SJSA1 (cell line): Measurements from ENCODE around the gene VSIG4. TPM values are rescaled to one million over a fixed set of nuclear protein-coding genes. Genes with fewer than 3 reads are reported as not detected.
"Not testable (repeated sequence)": the region's sequence is repeated elsewhere in the genome, so short reads cannot be mapped to it uniquely, and the experiment has no call there.

Source experiments
- DNase-seq, 2 experiments: peaks; one replicate each; pipeline ENCODE4 v3.0.0-alpha.2; 2015 to 2020; ENCODE audit warnings: low spot score in 2 of 2, low read depth in 1 of 2
- H3K27ac ChIP-seq: fragments of 250-450 bp; sonication (Bioruptor Pico); 2 replicates; pipeline ENCODE4 v1.5.1; 2020; ENCODE audit warnings: mild to moderate bottlenecking, moderate library complexity
- H3K27me3 ChIP-seq: fragments of 250-450 bp; sonication (Bioruptor Pico); replicated peaks from 2 replicates; pipeline ENCODE4 v1.5.1; 2020; ENCODE audit warnings: mild to moderate bottlenecking, moderate library complexity
- H3K36me3 ChIP-seq: fragments of 250-450 bp; sonication (Bioruptor Pico); 2 replicates; pipeline ENCODE4 v1.5.1; 2020; ENCODE audit warnings: mild to moderate bottlenecking
- H3K4me1 ChIP-seq: fragments of 250-450 bp; sonication (Bioruptor Pico); replicated peaks from 2 replicates; pipeline ENCODE4 v1.6.1; 2021; ENCODE audit warnings: mild to moderate bottlenecking
- H3K4me3 ChIP-seq: fragments of 250-450 bp; sonication (Bioruptor Pico); 2 replicates; pipeline ENCODE4 v1.5.1; 2020; ENCODE audit warnings: mild to moderate bottlenecking
- H3K9me3 ChIP-seq: fragments of 250-450 bp; sonication (Bioruptor Pico); replicated peaks from 2 replicates; pipeline ENCODE4 v1.5.1; 2020; ENCODE audit warnings: mild to moderate bottlenecking
- total RNA-seq: library from RNA; depleted of rRNA; stranded (reverse); fragments of >200 nt; shearing (Covaris generic); gene quantifications from 2 replicates; pipeline ENCODE4 v1.2.3, GENCODE V29; 2014; rRNA removed

Gene VSIG4, protein sequence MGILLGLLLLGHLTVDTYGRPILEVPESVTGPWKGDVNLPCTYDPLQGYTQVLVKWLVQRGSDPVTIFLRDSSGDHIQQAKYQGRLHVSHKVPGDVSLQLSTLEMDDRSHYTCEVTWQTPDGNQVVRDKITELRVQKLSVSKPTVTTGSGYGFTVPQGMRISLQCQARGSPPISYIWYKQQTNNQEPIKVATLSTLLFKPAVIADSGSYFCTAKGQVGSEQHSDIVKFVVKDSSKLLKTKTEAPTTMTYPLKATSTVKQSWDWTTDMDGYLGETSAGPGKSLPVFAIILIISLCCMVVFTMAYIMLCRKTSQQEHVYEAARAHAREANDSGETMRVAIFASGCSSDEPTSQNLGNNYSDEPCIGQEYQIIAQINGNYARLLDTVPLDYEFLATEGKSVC
- not detected in 2 replicates for total RNA-seq

- Histone ChIP-seq H3K9me3 (no peaks in the 10 kb centered on the region), H3K27ac (no peak within 1 kb of the TSS), H3K4me1 (no peaks in the 10 kb centered on the region), H3K4me3 (no peak within 1 kb of the TSS), H3K27me3 (no peaks in the 10 kb centered on the region), H3K36me3 (no peaks in the 10 kb centered on the region)
- DNase-seq: no peak
Observed at GRCh38 chrX:66039944-66040343, at the start of gene VSIG4. Gene VSIG4, minus strand, starts transcription at chrX:66040080. Its CDS starts 82 bp downstream, at chrX:66039998.

GRCh38 chrX:66076801-66077200 is 36.9 kb upstream of the VSIG4 start:
- H3K4me1 ChIP-seq: no peaks in the 10 kb centered on the region
- no peaks in the 10 kb centered on the region for H3K36me3 ChIP-seq
- no peaks in the 10 kb centered on the region for H3K27me3 ChIP-seq
- H3K27ac ChIP-seq: no peak overlapping the region
- DNase-seq: no peak
- H3K9me3 ChIP-seq: no peaks in the 10 kb centered on the region
- H3K4me3 ChIP-seq: no peak overlapping the region

DNA sequence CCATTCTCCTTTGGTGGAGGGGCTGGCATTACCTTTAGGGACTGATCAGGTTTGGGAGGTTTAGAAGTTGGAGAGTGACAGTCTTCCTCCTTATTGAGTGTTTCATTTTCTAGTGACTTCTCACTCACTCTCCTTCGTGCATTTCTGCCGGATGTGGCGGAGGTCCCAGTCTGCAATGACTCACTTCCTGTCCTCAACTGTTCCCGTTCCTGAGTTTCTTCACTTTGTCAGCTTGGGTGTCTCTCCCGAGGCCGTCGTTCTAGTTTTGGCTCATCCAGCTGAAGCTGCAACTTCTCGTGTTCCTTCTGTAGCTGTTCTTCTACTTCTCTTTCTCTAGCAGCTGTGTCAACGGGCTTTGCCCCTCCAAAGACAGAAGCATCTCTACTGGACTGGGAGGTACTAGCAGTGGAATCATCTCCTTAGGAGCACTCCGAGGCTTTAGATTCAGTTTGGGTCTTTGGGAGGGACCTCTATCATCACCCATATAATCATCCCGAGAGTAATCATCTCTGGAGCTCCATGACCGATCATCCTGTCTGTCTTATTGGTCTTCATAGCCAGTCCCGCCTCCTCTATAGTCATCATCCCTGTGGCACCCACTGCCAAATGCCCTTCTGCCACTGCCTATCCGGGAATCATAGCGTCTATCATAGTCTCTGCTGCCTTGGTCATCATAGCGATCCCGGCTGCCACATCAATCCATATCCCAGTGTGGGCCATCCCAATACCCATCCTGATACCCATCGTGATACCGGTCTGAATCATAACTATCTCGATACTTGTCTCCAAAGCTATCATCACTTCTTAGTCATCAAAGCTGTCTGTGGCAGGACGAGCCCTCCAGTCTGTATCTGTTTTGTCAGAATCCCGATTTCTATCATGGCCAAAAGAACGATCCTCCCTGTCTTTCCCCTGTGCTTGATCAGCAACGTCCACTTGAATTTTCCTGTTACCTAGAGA is 35.3 kb upstream of the VSIG4 start:
- Histone ChIP-seq H3K4me1 (no peaks in the 10 kb centered on the region), H3K4me3 (no peak overlapping the region), H3K27ac (no peak overlapping the region), H3K27me3 (no peaks in the 10 kb centered on the region), H3K9me3 (no peaks in the 10 kb centered on the region), H3K36me3 (no peaks in the 10 kb centered on the region)
- DNase-seq: peak in 1 of 2 experiments; percentile 1

DNA sequence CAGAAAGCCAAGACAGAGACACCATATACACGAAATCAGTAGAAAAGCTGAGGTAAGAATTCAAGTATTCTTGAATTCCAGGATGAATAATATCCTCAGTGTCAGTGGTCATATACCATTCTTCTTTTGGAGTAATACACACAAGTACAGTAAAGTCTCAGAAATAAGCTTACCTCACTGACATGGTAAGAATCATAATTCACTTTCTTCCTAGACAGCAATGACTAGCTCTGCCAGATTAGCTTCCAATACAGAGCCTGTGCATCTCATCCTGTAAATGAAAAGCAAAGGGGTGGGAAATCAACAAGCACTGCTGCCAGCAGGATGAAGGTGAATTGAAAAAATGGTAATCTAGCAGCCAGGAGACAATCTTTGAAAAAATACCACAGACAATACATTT is 31.2 kb upstream of the VSIG4 start:
- no peaks in the 10 kb centered on the region for H3K36me3 ChIP-seq
- no peaks in the 10 kb centered on the region for H3K27me3 ChIP-seq
- no peaks in the 10 kb centered on the region for H3K9me3 ChIP-seq
- no peaks in the 10 kb centered on the region for H3K4me1 ChIP-seq
- H3K4me3 ChIP-seq: no peak overlapping the region
- no peak overlapping the region for H3K27ac ChIP-seq
- no peak for DNase-seq

GRCh38 chrX:66064261-66064660 is 24.4 kb upstream of the VSIG4 start:
- Histone ChIP-seq H3K36me3 (no peaks in the 10 kb centered on the region), H3K27ac (no peak overlapping the region), H3K9me3 (no peaks in the 10 kb centered on the region), H3K4me3 (no peak overlapping the region), H3K4me1 (no peaks in the 10 kb centered on the region), H3K27me3 (no peaks in the 10 kb centered on the region)
- DNase-seq: no peak

DNA sequence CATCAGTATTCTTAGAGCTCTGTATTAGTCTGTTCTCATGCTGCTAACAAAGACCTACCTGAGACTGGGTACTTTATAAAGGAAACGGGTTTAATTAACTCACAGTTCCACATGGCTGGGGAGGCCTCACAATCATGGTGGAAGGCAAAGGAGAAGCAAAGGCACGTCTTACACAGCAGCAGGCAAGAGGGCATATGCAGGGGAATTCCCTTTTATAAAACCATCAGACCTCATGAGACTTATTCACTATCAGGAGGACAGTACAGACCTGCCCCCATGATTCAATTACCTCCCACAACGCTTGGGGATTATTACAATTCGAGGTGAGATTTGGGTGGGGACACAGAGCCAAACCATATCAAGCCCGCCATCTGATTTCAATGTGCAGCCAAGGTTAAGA is 17.1 kb upstream of the VSIG4 start:
- H3K4me1 ChIP-seq, H3K4me3 ChIP-seq, H3K9me3 ChIP-seq, H3K27ac ChIP-seq, H3K36me3 ChIP-seq, H3K27me3 ChIP-seq, DNase-seq: not testable (repeated sequence)

DNA sequence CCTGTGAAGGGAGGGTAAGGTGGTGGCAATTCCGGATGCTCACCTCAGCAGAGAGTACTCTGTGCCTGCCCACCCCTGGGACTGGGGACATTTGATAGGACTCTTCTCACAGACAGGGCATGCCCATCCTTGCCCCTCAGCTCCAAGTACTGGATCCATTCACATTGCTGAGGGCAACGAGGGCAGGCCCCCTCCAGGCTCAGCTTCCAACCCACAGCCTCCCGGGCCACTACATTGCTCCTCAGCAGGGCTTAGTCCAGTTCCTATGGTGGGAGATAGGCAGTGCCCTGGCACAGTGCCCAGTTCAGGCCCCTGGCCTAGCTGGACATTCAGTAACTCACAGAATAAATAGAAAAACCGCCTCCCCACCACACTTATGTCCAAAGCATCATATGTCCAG is 15.1 kb upstream of the VSIG4 start:
- Histone ChIP-seq H3K4me1 (no peaks in the 10 kb centered on the region), H3K4me3 (no peak overlapping the region), H3K36me3 (no peaks in the 10 kb centered on the region), H3K27me3 (no peaks in the 10 kb centered on the region), H3K9me3 (no peaks in the 10 kb centered on the region), H3K27ac (no peak overlapping the region)
- DNase-seq: no peak

DNA sequence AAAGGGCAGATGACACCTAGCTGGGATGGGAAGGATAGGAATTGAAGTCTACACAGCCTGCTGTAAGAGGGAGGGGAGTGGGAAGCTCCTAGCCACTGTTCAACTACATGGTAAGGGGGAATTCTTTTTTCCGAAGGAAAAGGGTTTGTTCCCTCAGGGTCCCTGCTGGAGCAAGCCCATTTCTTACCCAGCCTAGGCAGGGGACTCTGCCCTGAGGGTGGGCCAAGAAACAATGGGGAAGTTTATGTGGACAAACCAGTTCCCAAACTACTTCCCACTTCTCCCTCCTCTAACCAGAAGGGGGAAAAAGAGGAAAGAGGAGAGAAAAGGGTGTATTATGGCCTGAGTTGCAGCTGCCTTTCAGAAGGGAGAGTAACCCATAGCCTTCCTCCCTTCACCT is 13.5 kb upstream of the VSIG4 start:
- H3K36me3 ChIP-seq: no peaks in the 10 kb centered on the region
- H3K27me3 ChIP-seq: no peaks in the 10 kb centered on the region
- H3K9me3 ChIP-seq: no peaks in the 10 kb centered on the region
- no peak for DNase-seq
- no peak overlapping the region for H3K27ac ChIP-seq
- no peaks in the 10 kb centered on the region for H3K4me1 ChIP-seq
- no peak overlapping the region for H3K4me3 ChIP-seq

- H3K36me3 ChIP-seq: no peaks in the 10 kb centered on the region
- H3K27ac ChIP-seq: no peak overlapping the region
- no peaks in the 10 kb centered on the region for H3K9me3 ChIP-seq
- H3K27me3 ChIP-seq: no peaks in the 10 kb centered on the region
- DNase-seq: no peak
- H3K4me3 ChIP-seq: no peak overlapping the region
- H3K4me1 ChIP-seq: no peaks in the 10 kb centered on the region
Observed at GRCh38 chrX:66051980-66052379, 12.1 kb upstream of the VSIG4 start.

DNA sequence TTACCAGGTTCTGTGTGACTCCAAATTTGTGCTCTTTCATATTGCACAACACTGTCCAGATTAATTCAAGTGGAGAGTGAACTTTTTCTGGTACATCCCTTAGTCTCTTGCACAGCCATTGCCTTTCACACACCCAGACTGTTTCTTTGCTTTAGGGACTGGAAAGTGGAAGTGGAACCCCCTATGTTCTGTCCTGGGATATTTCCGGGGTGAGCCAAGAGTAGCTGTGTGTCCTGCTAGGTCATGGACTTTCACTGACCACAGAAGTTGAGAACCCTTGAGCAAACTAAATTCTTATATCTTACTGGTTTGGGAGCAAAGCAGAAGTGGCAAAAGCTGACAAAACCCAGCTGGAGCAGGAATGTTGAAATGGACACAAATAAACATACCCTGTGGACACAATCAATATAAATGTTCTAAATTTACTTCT is 10.3 kb upstream of the VSIG4 start:
- Histone ChIP-seq H3K36me3 (no peaks in the 10 kb centered on the region), H3K9me3 (no peaks in the 10 kb centered on the region), H3K4me3 (no peak overlapping the region), H3K27ac (no peak overlapping the region), H3K4me1 (no peaks in the 10 kb centered on the region), H3K27me3 (no peaks in the 10 kb centered on the region)
- no peak for DNase-seq

GRCh38 chrX:66049056-66049455 is 9.2 kb upstream of the VSIG4 start:
- Histone ChIP-seq H3K27ac (no peak overlapping the region), H3K9me3 (no peaks in the 10 kb centered on the region)

DNA sequence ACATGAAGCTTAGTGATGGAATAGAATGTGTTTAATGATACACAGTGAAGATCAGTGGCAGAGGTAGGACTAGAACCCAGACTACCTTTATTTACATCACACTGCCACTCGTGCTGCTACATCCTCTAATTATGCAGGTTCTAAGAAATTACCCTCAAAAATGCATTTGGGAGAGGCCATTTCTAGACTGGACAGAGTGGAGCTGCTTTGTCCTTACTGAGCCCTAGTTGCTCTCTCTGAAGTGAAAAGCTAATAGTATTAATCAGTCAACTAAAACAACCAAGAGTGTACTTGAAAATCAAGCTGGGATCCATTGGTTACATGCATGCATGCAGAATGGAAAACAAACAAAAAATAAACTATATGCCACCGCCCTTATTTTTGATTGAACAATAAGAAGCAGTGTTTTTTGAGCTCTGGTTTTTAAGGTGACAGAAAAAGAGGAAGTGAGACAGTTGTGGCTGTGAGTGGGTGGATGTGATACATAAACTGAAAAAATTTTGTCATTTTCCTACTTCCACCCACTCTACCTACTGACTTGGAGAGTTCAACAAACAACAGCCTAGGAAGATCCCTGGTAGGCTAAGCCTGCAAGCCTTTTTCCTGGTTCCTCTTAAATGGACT is 6.8 kb upstream of the VSIG4 start:
- Histone ChIP-seq H3K4me3 (no peak overlapping the region), H3K9me3 (no peaks in the 10 kb centered on the region), H3K36me3 (no peaks in the 10 kb centered on the region), H3K27ac (no peak overlapping the region), H3K27me3 (no peaks in the 10 kb centered on the region), H3K4me1 (no peaks in the 10 kb centered on the region)
- no peak for DNase-seq

More at GRCh38 chrX:66049056-66049455, 9.2 kb upstream of the VSIG4 start:
- H3K27me3 ChIP-seq: no peaks in the 10 kb centered on the region
- DNase-seq: no peak
- no peak overlapping the region for H3K4me3 ChIP-seq
- H3K4me1 ChIP-seq: no peaks in the 10 kb centered on the region
- H3K36me3 ChIP-seq: no peaks in the 10 kb centered on the region

DNA sequence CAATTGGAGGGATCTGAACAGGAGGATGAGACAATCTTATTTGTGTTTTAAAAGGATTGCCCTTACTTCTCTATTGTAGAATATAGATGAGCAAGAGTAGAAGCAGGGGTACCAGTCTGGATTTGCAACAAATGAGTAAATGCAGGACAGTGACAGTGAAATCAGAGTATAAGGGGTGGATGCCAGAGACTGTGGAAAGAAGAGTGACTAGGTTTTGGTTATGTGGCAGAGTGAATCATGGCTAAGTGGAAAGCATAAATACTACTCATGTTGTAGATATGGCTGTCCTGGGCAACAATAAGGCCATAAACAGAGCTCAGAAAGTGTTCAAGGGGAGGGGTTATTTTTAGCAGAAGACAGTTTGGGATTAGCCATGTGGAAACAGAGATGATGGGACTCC is 6.0 kb upstream of the VSIG4 start:
- DNase-seq: no peak
- H3K4me3 ChIP-seq: no peak overlapping the region
- H3K4me1 ChIP-seq: no peaks in the 10 kb centered on the region

DNA sequence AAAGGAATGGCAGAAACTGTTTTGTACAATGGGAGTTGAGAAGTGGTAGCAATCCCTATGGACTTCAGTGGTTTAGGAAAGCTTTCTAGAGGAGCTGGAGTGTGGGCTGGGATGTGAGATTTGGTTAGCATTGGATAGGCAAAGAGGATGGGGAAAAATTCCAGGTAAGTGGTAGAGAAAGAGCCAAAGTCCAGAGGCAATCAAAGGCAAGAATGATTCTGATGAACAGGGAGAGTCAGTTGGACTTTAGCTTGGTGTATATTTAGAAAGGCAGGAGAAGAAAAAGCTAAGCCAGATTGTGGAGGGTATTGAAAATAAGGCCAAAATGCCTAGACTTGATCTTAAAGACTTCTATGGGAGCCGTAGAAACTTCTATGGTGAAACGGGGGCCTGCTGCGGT is 3.7 kb upstream of the VSIG4 start:
- H3K4me3 ChIP-seq: no peak overlapping the region
- H3K27ac ChIP-seq: no peak overlapping the region
- no peak for DNase-seq
- no peaks in the 10 kb centered on the region for H3K36me3 ChIP-seq
- H3K4me1 ChIP-seq: no peaks in the 10 kb centered on the region
- H3K9me3 ChIP-seq: no peaks in the 10 kb centered on the region
- no peaks in the 10 kb centered on the region for H3K27me3 ChIP-seq

More for the DNA sequence above, 6.0 kb upstream of the VSIG4 start:
- H3K36me3 ChIP-seq: no peaks in the 10 kb centered on the region
- no peaks in the 10 kb centered on the region for H3K9me3 ChIP-seq
- no peaks in the 10 kb centered on the region for H3K27me3 ChIP-seq
- H3K27ac ChIP-seq: no peak overlapping the region
